ENCODE measurements around the gene SELPLG.

Gene SELPLG

DNA sequence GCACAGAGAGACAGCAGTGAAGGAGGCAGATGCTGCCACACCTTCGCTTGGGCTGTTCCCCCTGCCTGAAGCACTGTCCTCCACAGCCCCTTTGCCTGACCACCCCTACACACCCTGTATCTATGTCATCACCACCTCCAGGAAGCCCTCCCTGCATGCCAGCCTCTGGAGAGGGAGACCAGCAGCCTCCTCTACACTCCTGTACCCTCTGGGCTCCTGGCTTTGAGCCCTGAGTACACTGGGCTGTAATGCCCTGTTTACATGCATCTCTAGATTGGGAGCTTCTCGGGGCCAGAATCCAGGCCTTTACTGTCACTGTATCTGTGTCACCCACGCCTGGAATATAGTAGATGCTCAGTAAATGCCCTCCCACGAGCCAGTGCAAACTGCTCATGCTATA lies 30.0 kb downstream of the SELPLG start:
- TF ChIP-seq POLR2A (IDR thresholded peaks at IDR 0.05; ENCODE audit: low read length) = no peak
- no peak for TF ChIP-seq GATA1 (IDR thresholded peaks at IDR 0.05; ENCODE audit: low read depth, low read length)
- DNase-seq = no peak

DNA sequence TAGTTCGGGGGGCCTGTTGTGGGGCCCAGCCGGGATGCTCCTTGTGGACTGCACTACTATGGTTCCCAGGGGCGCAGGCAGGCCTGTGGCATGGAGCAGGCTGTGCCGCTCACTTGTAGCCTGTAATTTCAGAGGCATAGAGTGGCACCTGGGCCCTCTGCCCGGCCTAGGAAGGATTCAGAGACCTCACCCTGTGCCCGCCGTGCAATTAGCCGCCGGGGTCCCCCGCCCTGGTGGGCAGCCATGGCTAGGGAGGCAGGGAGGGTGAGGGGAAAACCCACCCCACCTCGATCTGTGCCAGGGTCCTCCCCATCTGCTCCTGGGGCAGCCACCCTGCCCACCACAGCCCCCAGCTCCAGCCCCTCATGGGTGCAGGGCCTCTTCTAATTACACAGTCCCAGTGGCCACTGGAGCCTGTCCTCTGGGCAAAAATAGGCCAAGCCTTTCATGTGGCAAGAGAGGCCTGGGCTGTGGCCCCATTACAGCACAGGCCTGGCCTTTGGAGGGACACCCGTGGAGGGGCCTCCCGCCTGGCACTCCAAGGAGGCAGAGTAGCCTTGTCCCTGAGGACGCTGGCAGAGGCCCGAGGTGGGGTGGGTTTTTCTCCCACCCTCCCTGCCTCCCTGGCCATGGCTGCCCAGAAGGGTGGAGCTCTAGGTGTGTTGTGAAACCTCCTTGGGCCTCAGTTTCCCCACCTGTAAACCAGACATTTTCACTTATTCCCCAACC lies 30.6 kb downstream of the SELPLG start:
- DNase-seq = no peak
- TF ChIP-seq GATA1 (IDR thresholded peaks at IDR 0.05; ENCODE audit: low read depth, low read length) (no peak), POLR2A (IDR thresholded peaks at IDR 0.05; ENCODE audit: low read length) (no peak)

DNA sequence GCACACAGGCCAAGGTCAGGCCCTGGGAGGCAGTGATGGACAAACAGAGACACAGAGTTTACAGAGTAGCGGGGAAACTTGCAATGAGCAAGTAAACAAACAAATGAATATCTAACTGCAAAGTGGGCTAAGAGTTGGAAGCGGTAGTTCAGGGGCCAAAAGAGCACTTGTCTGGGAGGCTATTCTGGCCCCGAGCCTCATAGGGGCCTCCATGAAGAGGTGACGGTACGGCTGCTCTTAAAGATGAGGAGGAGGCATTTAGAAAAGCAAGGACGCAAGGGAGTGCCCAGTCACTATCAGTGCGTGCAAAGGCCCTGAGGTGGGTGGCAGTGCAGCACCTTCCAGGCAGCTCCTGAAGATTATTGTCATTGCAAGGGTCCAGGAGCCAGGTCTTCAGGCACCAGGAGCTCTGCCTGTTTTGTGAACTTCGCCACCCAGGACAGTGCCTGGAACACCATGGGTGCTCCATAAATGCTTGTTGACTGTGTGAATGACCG lies 31.4 kb downstream of the SELPLG start:
- no peak for DNase-seq
- no peak for TF ChIP-seq POLR2A (IDR thresholded peaks at IDR 0.05; ENCODE audit: low read length)

DNA sequence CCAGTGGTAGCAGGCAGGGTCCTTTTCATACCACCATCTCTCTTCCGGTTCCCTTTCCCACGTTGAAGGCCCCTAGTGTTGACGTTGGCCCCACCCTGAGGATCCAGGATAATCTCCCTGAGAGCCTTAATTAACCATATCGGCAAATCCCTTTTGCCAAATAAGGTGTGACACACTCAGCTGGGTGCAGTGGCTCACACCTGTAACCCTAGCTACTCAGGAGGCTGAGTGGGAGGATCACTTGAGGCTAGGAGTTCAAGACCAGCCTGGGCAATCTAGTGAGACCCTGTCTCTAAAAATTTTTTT lies 33.0 kb downstream of the SELPLG start:
- TF ChIP-seq POLR2A (IDR thresholded peaks at IDR 0.05; ENCODE audit: low read length) (no peak), GATA1 (IDR thresholded peaks at IDR 0.05; ENCODE audit: low read depth, low read length) (no peak)
- DNase-seq = no peak

DNA sequence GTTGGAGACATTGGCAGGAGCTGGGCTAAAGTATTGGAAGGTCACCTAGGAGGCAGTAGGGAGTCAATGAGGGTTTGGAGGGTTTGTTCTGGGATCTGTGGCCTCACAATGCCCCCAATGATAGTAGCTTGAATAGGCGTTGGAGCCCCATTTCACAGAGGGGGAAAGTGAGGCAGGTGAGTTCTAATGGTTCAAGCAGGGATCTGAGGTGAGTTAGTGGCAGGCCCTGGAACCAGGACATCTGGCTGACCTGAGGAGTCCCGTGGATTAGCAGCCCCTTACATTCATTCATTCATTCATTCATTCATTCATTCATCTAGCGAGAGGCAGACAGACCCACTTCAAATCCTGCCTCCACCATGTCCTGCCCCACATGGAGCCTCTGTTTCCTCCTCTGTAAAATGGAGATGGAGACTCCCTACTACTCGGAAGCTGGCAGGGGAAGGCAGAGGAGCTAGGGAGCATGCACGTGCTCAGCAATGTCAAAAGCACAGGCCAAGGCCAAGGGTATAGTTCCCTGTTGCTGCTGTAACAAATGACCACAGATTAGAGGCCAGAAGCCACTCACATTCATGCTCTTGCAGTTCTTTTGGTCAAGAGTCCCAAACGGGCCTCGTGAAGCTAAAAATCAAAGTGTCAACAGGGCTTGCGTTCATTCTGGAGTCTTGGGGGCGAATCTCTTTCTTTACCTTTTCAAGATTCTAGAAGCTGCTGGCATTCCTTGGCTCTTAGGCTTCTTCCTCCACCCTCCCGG lies 33.6 kb downstream of the SELPLG start:
- no peak for TF ChIP-seq POLR2A (IDR thresholded peaks at IDR 0.05; ENCODE audit: low read length)
- no peak for TF ChIP-seq GATA1 (IDR thresholded peaks at IDR 0.05; ENCODE audit: low read depth, low read length)

DNA sequence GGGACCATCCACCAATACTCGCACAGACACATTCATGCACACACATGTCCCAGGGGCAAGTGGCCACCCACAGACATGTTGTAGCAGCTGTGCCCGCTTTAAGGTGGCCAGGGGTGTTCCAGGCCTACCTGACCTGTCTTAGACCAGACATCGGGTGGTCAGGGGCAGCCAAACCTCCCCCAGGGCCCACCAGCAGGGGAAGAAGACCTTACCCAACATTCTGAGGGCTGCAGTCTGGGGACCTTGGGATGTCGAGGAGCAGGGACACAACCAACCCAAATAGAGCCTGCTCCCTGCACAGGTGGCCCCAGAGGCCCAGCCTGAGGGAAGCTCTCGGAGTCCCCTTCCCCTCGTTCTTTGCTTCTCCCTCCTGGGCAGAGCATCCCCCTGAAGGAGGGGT lies 34.2 kb downstream of the SELPLG start:
- TF ChIP-seq POLR2A (IDR thresholded peaks at IDR 0.05; ENCODE audit: low read length) (no peak), GATA1 (IDR thresholded peaks at IDR 0.05; ENCODE audit: low read depth, low read length) (no peak)
- DNase-seq = no peak

More for the DNA sequence above, 33.6 kb downstream of the SELPLG start:
- DNase-seq = no peak

DNA sequence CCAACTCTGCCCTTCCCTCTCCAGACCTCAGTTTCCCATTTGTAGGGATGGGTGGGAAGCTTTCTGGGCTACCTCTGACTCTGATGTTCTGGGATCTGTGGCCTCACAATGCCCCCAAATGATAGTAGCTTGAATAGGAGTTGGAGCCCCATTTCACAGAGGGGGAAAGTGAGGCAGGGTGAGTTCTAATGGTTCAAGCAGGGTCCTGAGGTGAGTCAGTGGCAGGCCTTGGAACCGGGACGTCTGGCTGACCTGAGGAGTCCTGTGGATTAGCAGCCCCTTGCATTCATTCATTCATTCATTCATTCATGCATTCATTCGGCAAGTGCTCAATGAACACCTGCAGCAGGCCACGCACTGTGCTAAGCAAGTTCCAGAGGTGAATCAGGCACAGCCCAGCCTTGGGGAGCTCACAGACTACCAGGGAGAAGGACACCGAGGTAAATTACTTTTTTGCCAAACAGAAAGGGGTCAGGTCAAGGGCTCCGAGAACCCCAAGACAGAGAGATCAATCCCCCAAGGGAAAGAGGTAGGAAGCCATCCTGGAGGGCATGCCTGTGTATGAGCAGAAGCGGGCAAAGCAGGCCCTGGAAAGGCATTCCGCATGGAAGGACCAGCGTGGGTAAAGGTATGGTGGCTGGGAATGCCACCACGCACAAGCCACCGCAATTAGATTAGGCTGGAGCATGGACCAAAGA lies 35.0 kb downstream of the SELPLG start:
- TF ChIP-seq GATA1 (IDR thresholded peaks at IDR 0.05; ENCODE audit: low read depth, low read length) (no peak), POLR2A (IDR thresholded peaks at IDR 0.05; ENCODE audit: low read length) (no peak)

DNA sequence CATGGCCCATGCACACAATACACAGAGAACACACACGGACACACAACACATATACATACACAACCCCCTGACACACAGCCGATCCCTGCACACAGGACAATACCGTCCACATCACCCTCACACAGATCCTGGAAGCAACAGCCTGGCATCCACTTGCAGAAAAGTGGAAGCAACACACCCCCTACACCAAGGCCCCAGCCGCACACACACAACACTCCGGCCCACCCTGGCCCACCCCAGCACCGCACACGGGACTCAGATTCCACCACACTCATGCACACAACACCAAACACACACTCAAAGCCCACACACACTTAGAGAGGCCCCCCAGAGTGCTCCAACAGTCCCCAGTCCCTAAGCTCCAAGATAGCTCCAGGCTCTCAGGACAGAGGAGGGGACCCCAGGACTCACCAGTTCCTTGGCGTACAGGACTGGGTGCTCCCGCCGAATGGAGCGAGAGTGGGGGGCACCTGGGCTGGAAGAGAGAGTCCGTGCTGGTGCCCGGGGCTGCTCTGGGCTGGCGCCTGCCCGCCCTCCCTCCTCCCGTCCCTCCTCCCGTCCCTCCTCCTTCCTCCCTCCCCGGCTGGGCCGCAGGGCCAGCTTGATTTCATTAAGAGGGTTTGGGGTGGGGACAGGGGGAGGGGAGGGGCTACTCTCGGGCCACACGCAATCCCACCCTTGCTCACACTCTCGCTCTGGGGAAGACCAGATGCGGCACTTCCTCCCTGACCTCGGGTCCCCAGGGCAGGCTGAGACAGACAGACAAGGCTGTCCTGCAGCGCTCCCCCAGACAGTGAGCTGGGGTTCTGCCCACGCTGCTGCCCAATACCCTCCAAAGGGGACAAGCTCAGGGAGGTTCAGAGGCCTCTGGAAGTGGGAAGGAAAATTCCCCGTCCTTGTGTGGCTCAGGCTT lies 35.9 kb downstream of the SELPLG start, which contains the start of gene TMEM119:
TMEM119 (minus strand) TSS at position 526 of the 913 bp plus-strand sequence. CDS start 5,701 bp downstream, outside the sequence.
- TF ChIP-seq POLR2A (IDR thresholded peaks at IDR 0.05; ENCODE audit: low read length) (no peak), GATA1 (IDR thresholded peaks at IDR 0.05; ENCODE audit: low read depth, low read length) (no peak)
- DNase-seq = no peak

More for the DNA sequence above, 35.0 kb downstream of the SELPLG start:
- DNase-seq = no peak

DNA sequence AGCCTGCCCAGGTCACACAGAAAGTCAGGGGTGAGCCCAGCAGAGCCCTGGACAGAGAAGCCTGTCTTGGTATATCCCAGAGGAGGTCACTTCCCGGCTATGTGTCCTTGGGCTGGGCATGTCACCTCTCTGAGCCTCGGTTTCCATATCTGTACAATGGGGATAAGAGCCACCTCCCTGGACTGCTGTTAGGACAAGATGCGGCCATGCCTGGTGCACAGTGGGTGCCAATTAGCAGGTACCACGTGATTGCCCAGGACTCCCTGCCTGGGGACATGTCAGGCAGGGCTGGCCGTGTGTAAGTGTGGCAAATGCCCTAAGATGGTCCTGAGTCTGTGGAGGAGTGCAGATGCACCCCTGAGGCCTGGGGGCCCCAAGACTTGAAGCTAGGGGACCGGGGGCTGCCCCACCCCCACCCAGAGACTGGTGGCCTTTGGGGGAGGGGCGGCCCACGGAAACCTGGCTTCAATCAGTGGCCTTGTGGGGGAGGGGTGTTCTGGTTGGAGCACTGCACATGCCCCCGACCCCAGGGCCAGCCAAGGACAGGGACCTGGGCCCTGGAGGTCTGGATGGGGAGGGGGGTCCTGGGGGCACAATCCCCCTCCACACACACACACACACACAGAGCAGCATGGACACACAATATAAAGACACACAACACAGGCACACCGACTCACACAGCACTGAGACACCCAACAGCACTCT lies 36.7 kb downstream of the SELPLG start:
- no peak for TF ChIP-seq GATA1 (IDR thresholded peaks at IDR 0.05; ENCODE audit: low read depth, low read length)
- no peak for TF ChIP-seq POLR2A (IDR thresholded peaks at IDR 0.05; ENCODE audit: low read length)
- DNase-seq = no peak

DNA sequence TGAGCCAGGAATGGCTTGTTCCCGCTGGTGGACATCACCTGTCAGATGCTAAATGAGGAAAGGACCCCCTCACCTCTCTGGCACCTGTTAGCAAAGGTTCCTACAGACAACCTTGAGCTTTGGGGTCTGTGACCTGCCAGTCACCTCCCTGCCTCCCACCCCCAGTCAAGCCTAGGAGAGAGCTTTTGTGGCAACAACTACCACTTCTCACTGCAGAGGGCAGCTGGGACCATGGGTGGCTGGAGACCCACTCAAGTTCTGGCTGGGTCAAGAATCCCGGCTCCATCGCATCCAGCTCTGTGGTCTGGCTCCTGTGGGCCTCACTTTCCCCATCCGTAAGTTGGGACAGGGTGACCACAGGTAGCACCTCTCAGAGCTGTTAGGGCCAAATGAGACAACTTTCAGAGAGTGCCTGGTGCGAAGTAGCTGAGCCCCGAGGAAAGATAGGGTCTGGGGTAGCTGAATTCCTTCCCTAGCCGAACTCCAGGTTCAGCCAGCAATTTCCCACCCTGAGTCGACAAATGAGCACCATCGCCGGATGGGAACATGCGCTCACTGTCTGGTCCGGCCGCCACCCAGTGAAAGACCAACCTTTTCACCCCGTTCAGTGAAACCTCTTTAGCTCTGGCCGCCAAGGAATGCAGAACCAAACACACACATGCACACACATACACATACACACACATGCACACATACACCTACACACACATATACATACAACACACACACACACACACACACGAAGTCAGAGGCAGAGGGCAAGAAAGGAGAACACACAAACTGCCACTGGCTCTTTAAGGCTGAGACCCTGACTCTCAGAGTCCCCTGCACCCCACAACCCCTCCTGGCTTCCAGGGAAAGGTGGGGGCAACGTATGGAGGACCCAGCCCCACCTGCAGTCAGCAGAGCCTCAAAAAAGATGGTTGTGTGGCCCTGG lies 37.7 kb downstream of the SELPLG start:
- no peak for DNase-seq
- TF ChIP-seq GATA1 (IDR thresholded peaks at IDR 0.05; ENCODE audit: low read depth, low read length) (no peak), POLR2A (IDR thresholded peaks at IDR 0.05; ENCODE audit: low read length) (no peak)

DNA sequence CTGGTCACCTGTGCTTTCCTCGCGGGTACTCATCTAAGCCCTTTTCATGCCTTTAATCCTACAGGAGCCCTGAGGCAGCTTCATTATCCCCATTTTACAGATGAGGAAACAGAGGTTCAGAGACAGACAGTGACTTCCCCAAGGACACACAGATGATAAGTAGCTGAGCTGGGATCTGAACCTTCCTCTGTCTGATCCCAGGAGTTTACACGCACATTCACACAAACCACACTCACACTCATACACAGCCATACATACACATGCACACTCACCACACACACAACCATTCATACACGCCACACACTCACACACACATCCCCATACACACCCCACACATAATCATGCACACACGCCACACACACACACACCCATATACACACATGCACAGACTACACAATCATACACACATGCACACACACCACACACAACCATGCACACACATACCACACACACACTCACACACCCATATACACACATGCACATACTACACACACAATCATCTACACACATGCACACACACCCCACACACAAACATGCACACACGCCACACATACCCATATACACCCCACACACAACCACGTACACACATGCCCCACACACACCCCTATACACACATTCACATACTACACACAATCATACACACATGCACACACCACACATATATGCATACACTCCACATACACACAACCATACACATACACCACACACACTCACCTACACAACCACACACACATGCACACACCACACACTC lies 38.6 kb downstream of the SELPLG start:
- TF ChIP-seq POLR2A (IDR thresholded peaks at IDR 0.05; ENCODE audit: low read length) (no peak), GATA1 (IDR thresholded peaks at IDR 0.05; ENCODE audit: low read depth, low read length) (no peak)

More for the DNA sequence above, 38.6 kb downstream of the SELPLG start:
- no peak for DNase-seq

Data from erythroblast (primary cell).